Measurements from ENCODE around the gene HORMAD1. TPM values are rescaled to one million over a fixed set of nuclear protein-coding genes. Genes with fewer than 3 reads are reported as not detected.
A peak's percentile ranks its signal among the peaks of the same experiment; 100 is the strongest.

HORMAD1 gene
- total RNA-seq, 1 donor from 2014 or later: not detected

DNA sequence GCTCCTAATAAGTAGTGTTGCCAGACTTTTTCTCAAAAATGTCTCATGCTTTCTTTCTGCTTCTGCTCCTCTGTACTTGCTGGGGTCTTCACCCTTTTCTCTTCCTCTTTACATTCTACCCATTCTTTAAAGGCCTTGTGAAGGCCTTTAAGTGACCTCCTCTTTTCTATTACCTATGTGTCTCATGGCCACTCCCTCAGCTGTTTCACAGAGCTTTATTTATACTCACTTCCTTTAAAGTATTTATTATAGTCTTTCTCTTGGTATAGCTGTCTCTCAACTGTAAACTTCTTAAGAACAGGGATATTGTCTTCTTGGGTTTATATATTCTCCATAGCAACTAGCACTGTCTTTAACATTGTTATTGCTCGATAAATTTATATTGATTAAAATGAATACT, 24.5 kb downstream of the HORMAD1 start:
- H3K27ac ChIP-seq (ENCODE audit: low read depth, low read length): no peak overlapping the region
- H3K79me2 ChIP-seq (ENCODE audit: insufficient read depth, low read length): peaks cover 20% of the 10 kb centered on the region
- no peak overlapping the region for H2AFZ ChIP-seq (ENCODE audit: low read depth, low read length)
- no peaks in the 10 kb centered on the region for H3K9me3 ChIP-seq (ENCODE audit: insufficient read depth, low read depth, low read length)
- H3K36me3 ChIP-seq (ENCODE audit: insufficient read depth, low read length): peaks cover 9% of the 10 kb centered on the region
- H3K4me3 Mint-ChIP-seq (ENCODE audit: unreplicated experiment): peak overlapping the region; percentile 100
- TF ChIP-seq EZH2 (IDR thresholded peaks at IDR 0.05; ENCODE audit: insufficient read depth, low read length): no peak
- TF ChIP-seq, protein P1, sequence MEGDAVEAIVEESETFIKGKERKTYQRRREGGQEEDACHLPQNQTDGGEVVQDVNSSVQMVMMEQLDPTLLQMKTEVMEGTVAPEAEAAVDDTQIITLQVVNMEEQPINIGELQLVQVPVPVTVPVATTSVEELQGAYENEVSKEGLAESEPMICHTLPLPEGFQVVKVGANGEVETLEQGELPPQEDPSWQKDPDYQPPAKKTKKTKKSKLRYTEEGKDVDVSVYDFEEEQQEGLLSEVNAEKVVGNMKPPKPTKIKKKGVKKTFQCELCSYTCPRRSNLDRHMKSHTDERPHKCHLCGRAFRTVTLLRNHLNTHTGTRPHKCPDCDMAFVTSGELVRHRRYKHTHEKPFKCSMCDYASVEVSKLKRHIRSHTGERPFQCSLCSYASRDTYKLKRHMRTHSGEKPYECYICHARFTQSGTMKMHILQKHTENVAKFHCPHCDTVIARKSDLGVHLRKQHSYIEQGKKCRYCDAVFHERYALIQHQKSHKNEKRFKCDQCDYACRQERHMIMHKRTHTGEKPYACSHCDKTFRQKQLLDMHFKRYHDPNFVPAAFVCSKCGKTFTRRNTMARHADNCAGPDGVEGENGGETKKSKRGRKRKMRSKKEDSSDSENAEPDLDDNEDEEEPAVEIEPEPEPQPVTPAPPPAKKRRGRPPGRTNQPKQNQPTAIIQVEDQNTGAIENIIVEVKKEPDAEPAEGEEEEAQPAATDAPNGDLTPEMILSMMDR (IDR thresholded peaks at IDR 0.05; ENCODE audit: insufficient read depth, low read depth, low read length): no peak
- peaks cover 4% of the 10 kb centered on the region for H4K20me1 ChIP-seq (ENCODE audit: insufficient read depth, low read length)
- H3K4me1 Mint-ChIP-seq (ENCODE audit: low read depth, unreplicated experiment): peaks cover 5% of the 10 kb centered on the region
- no peaks in the 10 kb centered on the region for H3K27me3 Mint-ChIP-seq (ENCODE audit: low read depth, unreplicated experiment)
- H3K4me1 ChIP-seq (ENCODE audit: insufficient read depth, low read length): peaks cover 7% of the 10 kb centered on the region
- FAIRE-seq (no peak), DNase-seq (ENCODE audit: low read depth) (no peak)
- peak overlapping the region; percentile 97 for H3K4me3 ChIP-seq (ENCODE audit: insufficient read depth, low read depth, low read length)
- H3K27me3 ChIP-seq (ENCODE audit: insufficient read depth, low read length): no peaks in the 10 kb centered on the region
- peak overlapping the region; percentile 77 for H3K9ac ChIP-seq (ENCODE audit: low read length)
- H3K9me3 Mint-ChIP-seq (ENCODE audit: unreplicated experiment): no peaks in the 10 kb centered on the region
- peak overlapping the region; percentile 67 for H3K27ac Mint-ChIP-seq (ENCODE audit: unreplicated experiment)
- peak overlapping the region; percentile 83 for H3K4me2 ChIP-seq (ENCODE audit: low read length)
- no peaks in the 10 kb centered on the region for H3K36me3 Mint-ChIP-seq (ENCODE audit: low read depth, unreplicated experiment)

- Histone ChIP-seq H3K4me1 (ENCODE audit: insufficient read depth, low read length) (peaks cover 7% of the 10 kb centered on the region), H3K4me3 (ENCODE audit: insufficient read depth, low read depth, low read length) (no peak overlapping the region), H3K9ac (ENCODE audit: low read length) (no peak overlapping the region), H3K4me2 (ENCODE audit: low read length) (peak overlapping the region; percentile 36), H4K20me1 (ENCODE audit: insufficient read depth, low read length) (peaks cover 4% of the 10 kb centered on the region), H3K27ac (ENCODE audit: low read depth, low read length) (no peak overlapping the region), H3K9me3 (ENCODE audit: insufficient read depth, low read depth, low read length) (no peaks in the 10 kb centered on the region), H3K36me3 (ENCODE audit: insufficient read depth, low read length) (peaks cover 9% of the 10 kb centered on the region), H3K79me2 (ENCODE audit: insufficient read depth, low read length) (peaks cover 20% of the 10 kb centered on the region), H2AFZ (ENCODE audit: low read depth, low read length) (no peak overlapping the region), H3K27me3 (ENCODE audit: insufficient read depth, low read length) (no peaks in the 10 kb centered on the region)
- Mint-ChIP-seq H3K27me3 (ENCODE audit: low read depth, unreplicated experiment) (no peaks in the 10 kb centered on the region), H3K9me3 (ENCODE audit: unreplicated experiment) (no peaks in the 10 kb centered on the region), H3K36me3 (ENCODE audit: low read depth, unreplicated experiment) (no peaks in the 10 kb centered on the region), H3K4me3 (ENCODE audit: unreplicated experiment) (peak overlapping the region; percentile 74), H3K4me1 (ENCODE audit: low read depth, unreplicated experiment) (peaks cover 5% of the 10 kb centered on the region), H3K27ac (ENCODE audit: unreplicated experiment) (no peak overlapping the region)
- DNase-seq (ENCODE audit: low read depth): no peak
- TF ChIP-seq, protein P1 (IDR thresholded peaks at IDR 0.05; ENCODE audit: insufficient read depth, low read depth, low read length): no peak
- no peak for TF ChIP-seq EZH2 (IDR thresholded peaks at IDR 0.05; ENCODE audit: insufficient read depth, low read length)
- no peak for FAIRE-seq
These were observed 25.1 kb downstream of the HORMAD1 start for GRCh38 chr1:150695561-150695960.

GRCh38 chr1:150692720-150693119, 28.0 kb downstream of the HORMAD1 start:
- Histone ChIP-seq H3K4me1 (ENCODE audit: insufficient read depth, low read length) (peaks cover 7% of the 10 kb centered on the region), H4K20me1 (ENCODE audit: insufficient read depth, low read length) (peaks cover 4% of the 10 kb centered on the region), H2AFZ (ENCODE audit: low read depth, low read length) (no peak overlapping the region), H3K36me3 (ENCODE audit: insufficient read depth, low read length) (peaks cover 9% of the 10 kb centered on the region), H3K27ac (ENCODE audit: low read depth, low read length) (no peak overlapping the region), H3K27me3 (ENCODE audit: insufficient read depth, low read length) (no peaks in the 10 kb centered on the region), H3K79me2 (ENCODE audit: insufficient read depth, low read length) (peaks cover 20% of the 10 kb centered on the region), H3K4me2 (ENCODE audit: low read length) (no peak overlapping the region), H3K9ac (ENCODE audit: low read length) (no peak overlapping the region), H3K4me3 (ENCODE audit: insufficient read depth, low read depth, low read length) (no peak overlapping the region), H3K9me3 (ENCODE audit: insufficient read depth, low read depth, low read length) (no peaks in the 10 kb centered on the region)
- H3K4me1 Mint-ChIP-seq (ENCODE audit: low read depth, unreplicated experiment): peaks cover 5% of the 10 kb centered on the region
- DNase-seq (ENCODE audit: low read depth) (no peak), FAIRE-seq (no peak)
- H3K27ac Mint-ChIP-seq (ENCODE audit: unreplicated experiment): no peak overlapping the region
- H3K36me3 Mint-ChIP-seq (ENCODE audit: low read depth, unreplicated experiment): peaks cover 2% of the 10 kb centered on the region
- no peak overlapping the region for H3K4me3 Mint-ChIP-seq (ENCODE audit: unreplicated experiment)
- H3K27me3 Mint-ChIP-seq (ENCODE audit: low read depth, unreplicated experiment): no peaks in the 10 kb centered on the region
- no peaks in the 10 kb centered on the region for H3K9me3 Mint-ChIP-seq (ENCODE audit: unreplicated experiment)
- no peak for TF ChIP-seq EZH2 (IDR thresholded peaks at IDR 0.05; ENCODE audit: insufficient read depth, low read length)
- TF ChIP-seq, protein P1 (IDR thresholded peaks at IDR 0.05; ENCODE audit: insufficient read depth, low read depth, low read length): no peak
